Calu3 (cell line): Measurements from ENCODE around the gene ELOVL6. TPM values are rescaled to one million over a fixed set of nuclear protein-coding genes. Genes with fewer than 3 reads are reported as not detected.
"Not testable (repeated sequence)": the region's sequence is repeated elsewhere in the genome, so short reads cannot be mapped to it uniquely, and the experiment has no call there.

Source experiments
- BruUV-seq: library from RNA; stranded (reverse); fragments of 400-500 nt; replicated peaks from 2 replicates; lab custom pipeline; 2021; lab: Mats Ljungman, UMichigan
- CTCF ChIA-PET: fragments of 300-600 bp; sonication (Branson Sonifier 250); formaldehyde crosslinking; loops from one replicate; lab custom pipeline; 2022; ENCODE audit warnings: antibody characterized with exemption; lab: Charles Lee
- DNase-seq: peaks from one replicate; pipeline ENCODE4 v3.0.0; 2022
- H3K27ac Mint-ChIP-seq: one replicate; pipeline ENCODE4 v1.8.0; 2022; ENCODE audit warnings: mixed read lengths; ENCODE audit not compliant: unreplicated experiment
- H3K27me3 Mint-ChIP-seq: one replicate; pipeline ENCODE4 v1.8.0; 2022; ENCODE audit warnings: mixed read lengths; ENCODE audit not compliant: unreplicated experiment
- H3K36me3 Mint-ChIP-seq: one replicate; pipeline ENCODE4 v1.8.0; 2022; ENCODE audit warnings: mild to moderate bottlenecking, moderate library complexity, mixed read lengths; ENCODE audit not compliant: insufficient read depth, unreplicated experiment
- H3K4me1 Mint-ChIP-seq: one replicate; pipeline ENCODE4 v1.8.0; 2022; ENCODE audit warnings: mild to moderate bottlenecking, low read depth, mixed read lengths; ENCODE audit not compliant: unreplicated experiment
- H3K4me3 Mint-ChIP-seq: one replicate; pipeline ENCODE4 v1.8.0; 2022; ENCODE audit warnings: mild to moderate bottlenecking, low read depth, moderate library complexity, mixed read lengths; ENCODE audit not compliant: unreplicated experiment
- H3K9me3 Mint-ChIP-seq: one replicate; pipeline ENCODE4 v1.8.0; 2022; ENCODE audit warnings: low read depth, mixed read lengths; ENCODE audit not compliant: unreplicated experiment
- CTCF ChIP-seq: fragments of 200-600 bp; IDR thresholded peaks from one replicate; pipeline ENCODE4 v1.8.0; 2022; ENCODE audit warnings: antibody characterized with exemption; ENCODE audit not compliant: unreplicated experiment
- intact Hi-C: fragments of 100-400 bp; cut with micrococcal nuclease; formaldehyde crosslinking; loops from one replicate; pipeline ENCODE4 v1.10.0; 2022; ENCODE audit not compliant: unreplicated experiment
- total RNA-seq: library from RNA; stranded (reverse); gene quantifications from 2 replicates; pipeline ENCODE4 v1.2.3, GENCODE V29; 2022

Gene ELOVL6
- total RNA-seq, 1 experiment from 2014 or later: 26.1 TPM

- peak; percentile 16 for DNase-seq
- Mint-ChIP-seq H3K27me3 (no peaks in the 10 kb centered on the region), H3K27ac (no peak overlapping the region), H3K4me3 (no peak overlapping the region), H3K9me3 (no peaks in the 10 kb centered on the region), H3K36me3 (peaks cover 37% of the 10 kb centered on the region), H3K4me1 (peaks cover 27% of the 10 kb centered on the region)
- BruUV-seq: no TSS peak
- TF ChIP-seq CTCF: no peak
- intact Hi-C loops: loop anchor here (10.0 kb wide), 2 partner anchors 189 to 321 kb away; no protein-coding TSS in a partner anchor
- CTCF ChIA-PET: no interaction called here
These were observed 4.3 kb downstream of the ELOVL6 start for GRCh38 chr4:110193822-110194761.

- H3K4me3 Mint-ChIP-seq, H3K27me3 Mint-ChIP-seq, H3K27ac Mint-ChIP-seq, BruUV-seq, DNase-seq, CTCF ChIA-PET, H3K9me3 Mint-ChIP-seq: not testable (repeated sequence)
- peaks cover 23% of the 10 kb centered on the region for H3K4me1 Mint-ChIP-seq
- intact Hi-C loops: loop anchor here (10.0 kb wide), 2 partner anchors 188 to 322 kb away; no protein-coding TSS in a partner anchor
- H3K36me3 Mint-ChIP-seq: peaks cover 30% of the 10 kb centered on the region
These were observed 5.1 kb downstream of the ELOVL6 start for GRCh38 chr4:110193287-110193686.

- H3K4me3 Mint-ChIP-seq: no peak overlapping the region
- no peak for DNase-seq
- no peaks in the 10 kb centered on the region for H3K27me3 Mint-ChIP-seq
- no peaks in the 10 kb centered on the region for H3K9me3 Mint-ChIP-seq
- CTCF ChIA-PET: no interaction called here
- no peak overlapping the region for H3K27ac Mint-ChIP-seq
- BruUV-seq: no TSS peak
- intact Hi-C loops: loop anchor here (10.0 kb wide), 2 partner anchors 185 to 325 kb away; no protein-coding TSS in a partner anchor
- peaks cover 12% of the 10 kb centered on the region for H3K4me1 Mint-ChIP-seq
- peaks cover under 1% of the 10 kb centered on the region for H3K36me3 Mint-ChIP-seq
- TF ChIP-seq CTCF: no peak
These were observed 8.2 kb downstream of the ELOVL6 start for GRCh38 chr4:110190249-110190648.

- peaks cover 17% of the 10 kb centered on the region for H3K4me1 Mint-ChIP-seq
- BruUV-seq: no TSS peak
- no peak overlapping the region for H3K27ac Mint-ChIP-seq
- CTCF ChIA-PET: interaction anchor here (0.6 kb wide), 1 partner anchor 1083 kb away, joined by 5 read pairs; no protein-coding TSS in a partner anchor
- no peaks in the 10 kb centered on the region for H3K9me3 Mint-ChIP-seq
- H3K36me3 Mint-ChIP-seq: no peaks in the 10 kb centered on the region
- no peak for TF ChIP-seq CTCF
- H3K27me3 Mint-ChIP-seq: no peaks in the 10 kb centered on the region
- no peak overlapping the region for H3K4me3 Mint-ChIP-seq
- intact Hi-C loops: no loop called here
- no peak for DNase-seq
These were observed 10.3 kb downstream of the ELOVL6 start for GRCh38 chr4:110188113-110188512.
